ENCODE measurements around the gene KLHL12. TPM values are rescaled to one million over a fixed set of nuclear protein-coding genes. Genes with fewer than 3 reads are reported as not detected.

The KLHL12 gene
- total RNA-seq, 1 experiment from 2014 or later, result 35.4 TPM

- Mint-ChIP-seq H3K4me1 (ENCODE audit: low read depth, unreplicated experiment) (no peaks in the 10 kb centered on the region), H3K27ac (ENCODE audit: unreplicated experiment) (no peak overlapping the region), H3K36me3 (ENCODE audit: insufficient read depth, unreplicated experiment) (peaks cover 3% of the 10 kb centered on the region), H3K9me3 (ENCODE audit: low read depth, unreplicated experiment) (no peaks in the 10 kb centered on the region), H3K4me3 (ENCODE audit: low read depth, unreplicated experiment) (no peak overlapping the region), H3K27me3 (ENCODE audit: unreplicated experiment) (peaks cover 8% of the 10 kb centered on the region)
- CTCF ChIA-PET, result no interaction called here
- no peak for DNase-seq
- no TSS peak for BruUV-seq (replicated peaks)
- TF ChIP-seq CTCF (IDR thresholded peaks at IDR 0.05; ENCODE audit: unreplicated experiment), result no peak
- intact Hi-C loops (cut with micrococcal nuclease; ENCODE audit: unreplicated experiment), result no loop called here
These were observed 78.9 kb downstream of the KLHL12 start for GRCh38 chr1:202848191-202848542.

GRCh38 chr1:202844935-202845334, 82.1 kb downstream of the KLHL12 start:
- Mint-ChIP-seq H3K36me3 (ENCODE audit: insufficient read depth, unreplicated experiment) (no peaks in the 10 kb centered on the region), H3K27me3 (ENCODE audit: unreplicated experiment) (peaks cover 8% of the 10 kb centered on the region), H3K4me1 (ENCODE audit: low read depth, unreplicated experiment) (no peaks in the 10 kb centered on the region), H3K9me3 (ENCODE audit: low read depth, unreplicated experiment) (no peaks in the 10 kb centered on the region), H3K4me3 (ENCODE audit: low read depth, unreplicated experiment) (no peak overlapping the region), H3K27ac (ENCODE audit: unreplicated experiment) (no peak overlapping the region)
- intact Hi-C loops (cut with micrococcal nuclease; ENCODE audit: unreplicated experiment), result no loop called here
- CTCF ChIA-PET, result no interaction called here
- no peak for TF ChIP-seq CTCF (IDR thresholded peaks at IDR 0.05; ENCODE audit: unreplicated experiment)
- DNase-seq, result no peak
- no TSS peak for BruUV-seq (replicated peaks)

GRCh38 chr1:202844259-202844658, 82.8 kb downstream of the KLHL12 start:
- no peak for DNase-seq
- CTCF ChIA-PET, result no interaction called here
- TF ChIP-seq CTCF (IDR thresholded peaks at IDR 0.05; ENCODE audit: unreplicated experiment), result no peak
- Mint-ChIP-seq H3K9me3 (ENCODE audit: low read depth, unreplicated experiment) (no peaks in the 10 kb centered on the region), H3K27me3 (ENCODE audit: unreplicated experiment) (peaks cover 8% of the 10 kb centered on the region), H3K4me3 (ENCODE audit: low read depth, unreplicated experiment) (no peak overlapping the region), H3K4me1 (ENCODE audit: low read depth, unreplicated experiment) (no peaks in the 10 kb centered on the region), H3K36me3 (ENCODE audit: insufficient read depth, unreplicated experiment) (no peaks in the 10 kb centered on the region), H3K27ac (ENCODE audit: unreplicated experiment) (no peak overlapping the region)
- BruUV-seq (replicated peaks), result no TSS peak
- intact Hi-C loops (cut with micrococcal nuclease; ENCODE audit: unreplicated experiment), result no loop called here

GRCh38 chr1:202843081-202843480, 84.0 kb downstream of the KLHL12 start:
- Mint-ChIP-seq H3K27me3 (ENCODE audit: unreplicated experiment) (peaks cover 11% of the 10 kb centered on the region), H3K9me3 (ENCODE audit: low read depth, unreplicated experiment) (no peaks in the 10 kb centered on the region), H3K27ac (ENCODE audit: unreplicated experiment) (no peak overlapping the region), H3K36me3 (ENCODE audit: insufficient read depth, unreplicated experiment) (no peaks in the 10 kb centered on the region), H3K4me1 (ENCODE audit: low read depth, unreplicated experiment) (no peaks in the 10 kb centered on the region), H3K4me3 (ENCODE audit: low read depth, unreplicated experiment) (no peak overlapping the region)
- intact Hi-C loops (cut with micrococcal nuclease; ENCODE audit: unreplicated experiment), result no loop called here
- no peak for DNase-seq
- TF ChIP-seq CTCF (IDR thresholded peaks at IDR 0.05; ENCODE audit: unreplicated experiment), result no peak
- BruUV-seq (replicated peaks), result no TSS peak
- CTCF ChIA-PET, result no interaction called here

Other genes with a start within 250 kb of the KLHL12 start
- not detected in 2 replicates for gene SYT2, start 216.8 kb downstream of the KLHL12 start, total RNA-seq (2022)
- 86.6 and 86.7 TPM in 2 replicates for gene KDM5B, start 118.8 kb downstream of the KLHL12 start, total RNA-seq (2022)
- 1.3 and 2.8 TPM in 2 replicates for gene PCAT6, start 116.3 kb downstream of the KLHL12 start, total RNA-seq (2022)
- 9.8 and 10.5 TPM in 2 replicates for gene RABIF, start 38.1 kb downstream of the KLHL12 start, total RNA-seq (2022)
- 102 and 104 TPM in 2 replicates for gene ADIPOR1, start 31.1 kb upstream of the KLHL12 start, total RNA-seq (2022)
- 57.1 and 65.4 TPM in 2 replicates for gene CYB5R1, start 40.0 kb upstream of the KLHL12 start, total RNA-seq (2022)
- 77.7 and 84.4 TPM in 2 replicates for gene TMEM183A, start 80.1 kb upstream of the KLHL12 start, total RNA-seq (2022)
- 0.12 and 0.83 TPM in 2 replicates for gene PPFIA4, start 99.3 kb upstream of the KLHL12 start, total RNA-seq (2022)
- not detected in 2 replicates for gene MYOG, start 158.8 kb upstream of the KLHL12 start, total RNA-seq (2022)
- 1.5 and 1.7 TPM in 2 replicates for gene ADORA1, start 200.5 kb upstream of the KLHL12 start, total RNA-seq (2022)
- not detected in 2 replicates for gene MYBPH, start 248.6 kb upstream of the KLHL12 start, total RNA-seq (2022)

Measured in Calu3 (cell line).